Thymus (tissue), 11 donors: ENCODE measurements around the gene ROGDI. TPM values are rescaled to one million over a fixed set of nuclear protein-coding genes. Genes with fewer than 3 reads are reported as not detected.
"Not testable (repeated sequence)": the region's sequence is repeated elsewhere in the genome, so short reads cannot be mapped to it uniquely, and the experiment has no call there.

Source experiments
- DNase-seq, 9 donors: peaks; one replicate each; pipeline ENCODE4 v3.0.0-alpha.2; 2013; ENCODE audit warnings: low spot score in 9 of 9, low read depth in 6 of 9, missing footprints in 1 of 9
- H3K27ac ChIP-seq, 2 donors: one replicate each; pipeline ENCODE4 v1.5.1; 2013; ENCODE audit warnings: control low read depth in 1 of 2, low read depth in 1 of 2, low read length in 1 of 2, mild to moderate bottlenecking in 1 of 2, moderate library complexity in 1 of 2
- H3K27me3 ChIP-seq, 2 donors: one replicate each; pipeline ENCODE4 v1.5.1; 2013; ENCODE audit warnings: low read length in 1 of 2; ENCODE audit not compliant: control insufficient read depth in 2 of 2, insufficient read depth in 1 of 2
- H3K36me3 ChIP-seq, 2 donors: one replicate each; pipeline ENCODE4 v1.5.1; 2013; ENCODE audit warnings: low read length in 1 of 2, mild to moderate bottlenecking in 1 of 2, moderate library complexity in 1 of 2; ENCODE audit not compliant: control insufficient read depth in 2 of 2, insufficient read depth in 2 of 2
- H3K4me1 ChIP-seq, 2 donors: one replicate each; pipeline ENCODE4 v1.5.1; 2013; ENCODE audit warnings: low read length in 2 of 2; ENCODE audit not compliant: control insufficient read depth in 2 of 2, insufficient read depth in 2 of 2
- H3K4me3 ChIP-seq, 2 donors: one replicate each; pipeline ENCODE4 v1.5.1; 2013; ENCODE audit warnings: low read length in 2 of 2, control low read depth in 1 of 2, mild to moderate bottlenecking in 1 of 2
- H3K9me3 ChIP-seq, 2 donors: one replicate each; pipeline ENCODE4 v1.5.1; 2013; ENCODE audit warnings: low read length in 1 of 2, mild to moderate bottlenecking in 1 of 2; ENCODE audit not compliant: control insufficient read depth in 2 of 2, insufficient read depth in 1 of 2
- WGBS: extraction: QIAGEN DNeasy Blood & Tissue Kit; methylation state at CpG from one replicate; pipeline ENCODE4 v1.1.7; 2013; 5-methylcytosine and 5-hydroxymethylcytosine counted together
- polyA plus RNA-seq: library from polyadenylated mRNA; stranded (reverse); fragments of 200-250 nt; gene quantifications from one replicate; pipeline ENCODE4 v1.2.3, GENCODE V29; 2013
- total RNA-seq: library from RNA; stranded (reverse); fragments of 120-200 nt; gene quantifications from one replicate; pipeline ENCODE4 v1.2.4, GENCODE V29; 2013
- donor health status: healthy.

The ROGDI gene
- total and polyA plus RNA-seq, 2 donors = 28.0 to 40.8 TPM

- Histone ChIP-seq H3K36me3 (no peaks in the 10 kb centered on the region), H3K4me1 (peaks cover 0 to 14% of the 10 kb centered on the region in 2 donors), H3K27ac (peak overlapping the region in 1 of 2 donors; percentile 44), H3K9me3 (no peaks in the 10 kb centered on the region), H3K4me3 (no peak overlapping the region), H3K27me3 (no peaks in the 10 kb centered on the region)
- DNase-seq = peak in 1 of 9 donors; percentile 47
- WGBS = 91% methylated on average over 9 of the region's 9 CpGs
These were observed 13.9 kb downstream of the ROGDI start for GRCh38 chr16:4788489-4788889.

- Histone ChIP-seq H3K4me1 (peaks cover 0 to 14% of the 10 kb centered on the region in 2 donors), H3K9me3 (no peaks in the 10 kb centered on the region), H3K27ac (peak within 1 kb of the TSS in 1 of 2 donors; percentile 44), H3K4me3 (no peak within 1 kb of the TSS), H3K36me3 (no peaks in the 10 kb centered on the region), H3K27me3 (no peaks in the 10 kb centered on the region)
- 90% methylated on average over 14 of the region's 14 CpGs for WGBS
- DNase-seq = peak in 1 of 9 donors; percentile 28
These were observed 14.6 kb downstream of the ROGDI start, which contains the start of gene SEPTIN12 for GRCh38 chr16:4787627-4788482. TSS of gene SEPTIN12 (minus strand) at chr16:4788345. CDS start at chr16:4787645, 700 bp downstream.

GRCh38 chr16:4787068-4787467 lies 15.4 kb downstream of the ROGDI start:
- DNase-seq = no peak
- Histone ChIP-seq H3K4me3 (no peak overlapping the region), H3K27me3 (no peaks in the 10 kb centered on the region), H3K4me1 (peaks cover 0 to 14% of the 10 kb centered on the region in 2 donors), H3K9me3 (no peaks in the 10 kb centered on the region), H3K27ac (no peak overlapping the region), H3K36me3 (no peaks in the 10 kb centered on the region)
- 96% methylated on average over 8 of the region's 8 CpGs for WGBS

DNA sequence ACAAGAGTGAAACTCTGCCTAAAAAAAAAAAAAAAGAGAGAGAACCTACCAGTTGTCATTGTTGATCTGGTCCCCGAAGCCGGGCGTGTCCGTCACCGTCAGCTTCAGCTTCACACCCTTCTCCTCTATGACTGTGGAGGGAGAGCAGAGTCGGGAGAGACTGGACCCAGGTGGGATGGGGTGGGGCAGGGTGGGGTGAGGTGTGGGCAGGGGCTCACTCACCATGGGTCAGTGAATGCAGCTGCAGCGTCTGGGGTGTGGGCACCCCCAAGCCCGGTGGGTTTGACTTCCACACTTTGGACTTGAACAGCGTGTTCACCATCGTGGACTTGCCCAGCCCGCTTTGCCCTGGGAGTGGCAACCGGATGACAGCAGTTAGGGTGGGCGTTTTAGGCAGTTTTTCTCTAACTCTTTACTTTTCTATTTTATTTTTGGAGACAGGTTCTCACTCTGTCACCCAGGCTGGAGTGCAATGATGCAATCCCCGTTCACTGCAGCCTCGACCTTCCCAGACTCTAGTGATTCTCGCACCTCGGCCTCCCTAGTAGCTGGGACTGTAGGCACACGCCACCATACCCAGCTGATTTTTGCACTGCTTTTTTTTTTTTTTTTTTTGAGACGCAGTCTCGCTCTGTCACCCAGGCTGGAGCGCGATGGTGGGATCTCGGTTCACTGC lies 16.5 kb downstream of the ROGDI start:
- peaks cover 0 to 12% of the 10 kb centered on the region in 2 donors for H3K4me1 ChIP-seq
- no peaks in the 10 kb centered on the region for H3K9me3 ChIP-seq
- H3K36me3 ChIP-seq = no peaks in the 10 kb centered on the region
- WGBS = 97% methylated on average over 23 of the region's 23 CpGs
- DNase-seq = no peak
- H3K27me3 ChIP-seq = no peaks in the 10 kb centered on the region
- H3K27ac ChIP-seq = no peak overlapping the region
- no peak overlapping the region for H3K4me3 ChIP-seq

GRCh38 chr16:4784444-4784987 lies 17.9 kb downstream of the ROGDI start:
- DNase-seq, H3K27ac ChIP-seq, H3K9me3 ChIP-seq, H3K27me3 ChIP-seq, H3K36me3 ChIP-seq, H3K4me3 ChIP-seq: not testable (repeated sequence)
- 97% methylated on average over 14 of the region's 14 CpGs for WGBS
- peaks cover 0 to 12% of the 10 kb centered on the region in 2 donors for H3K4me1 ChIP-seq

- 92% methylated on average over 16 of the region's 16 CpGs for whole genome bisulfite sequencing
- no peak for DNase-seq
- H3K4me3 ChIP-seq = no peak overlapping the region
- H3K27me3 ChIP-seq = no peaks in the 10 kb centered on the region
- H3K27ac ChIP-seq = no peak overlapping the region
- H3K36me3 ChIP-seq = no peaks in the 10 kb centered on the region
- H3K4me1 ChIP-seq = peaks cover 0 to 12% of the 10 kb centered on the region in 2 donors
- H3K9me3 ChIP-seq = no peaks in the 10 kb centered on the region
These were observed 18.5 kb downstream of the ROGDI start for GRCh38 chr16:4783951-4784336.

- Histone ChIP-seq H3K27me3 (no peaks in the 10 kb centered on the region), H3K27ac (no peak overlapping the region), H3K9me3 (no peaks in the 10 kb centered on the region), H3K36me3 (no peaks in the 10 kb centered on the region), H3K4me1 (peaks cover 0 to 8% of the 10 kb centered on the region in 2 donors), H3K4me3 (no peak overlapping the region)
- no peak for DNase-seq
- WGBS = 96% methylated on average over 25 of the region's 25 CpGs
These were observed 19.0 kb downstream of the ROGDI start for GRCh38 chr16:4783251-4783950.

DNA sequence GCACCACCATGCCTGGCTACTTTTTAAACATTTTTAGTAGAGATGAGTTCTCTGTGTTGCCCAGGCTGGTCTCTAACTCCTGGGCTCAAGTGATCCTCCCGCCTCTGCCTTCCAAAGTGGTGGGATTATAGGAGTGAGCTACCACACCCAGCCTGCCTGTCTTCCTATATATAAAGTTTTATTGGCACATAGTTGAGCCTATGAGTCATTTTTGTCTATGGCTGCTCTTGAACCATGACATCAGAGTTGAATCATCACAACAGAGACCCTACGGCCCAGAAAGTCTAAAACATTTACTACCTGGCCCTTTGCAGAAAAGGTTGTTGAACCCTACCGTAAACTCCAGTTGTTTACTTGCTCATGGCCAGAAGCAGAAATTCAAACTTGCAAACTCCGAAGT lies 22.2 kb downstream of the ROGDI start:
- Histone ChIP-seq H3K36me3 (no peaks in the 10 kb centered on the region), H3K9me3 (no peaks in the 10 kb centered on the region), H3K27ac (no peak overlapping the region), H3K4me3 (no peak overlapping the region), H3K4me1 (no peaks in the 10 kb centered on the region), H3K27me3 (no peaks in the 10 kb centered on the region)
- DNase-seq = no peak
- 97% methylated on average over 4 of the region's 4 CpGs for WGBS
